Ascending aorta (tissue), 2 donors: ENCODE data around the gene SRRM2. TPM values are rescaled to one million over a fixed set of nuclear protein-coding genes. Genes with fewer than 3 reads are reported as not detected.
A peak's percentile ranks its signal among the peaks of the same experiment; 100 is the strongest.
"Not testable (repeated sequence)": the region's sequence is repeated elsewhere in the genome, so short reads cannot be mapped to it uniquely, and the experiment has no call there.

Source experiments
- DNase-seq, 2 donors: peaks; one replicate each; pipeline ENCODE4 v3.0.0-alpha.2; 2019; ENCODE audit warnings: low spot score in 2 of 2
- H3K27ac ChIP-seq, 2 donors: fragments of 200-600 bp; sonication (generic); one replicate each; pipeline ENCODE4 v1.5.1; 2016 to 2017; ENCODE audit warnings: mild to moderate bottlenecking in 1 of 2
- H3K27me3 ChIP-seq: fragments of 200-600 bp; sonication (generic); one replicate; pipeline ENCODE4 v1.5.1; 2017
- H3K36me3 ChIP-seq, 2 donors: fragments of 200-600 bp; sonication (generic); one replicate each; pipeline ENCODE4 v1.5.1; 2016
- H3K4me1 ChIP-seq, 2 donors: fragments of 200-600 bp; sonication (generic); one replicate each; pipeline ENCODE4 v1.5.1; 2016 to 2017; ENCODE audit warnings: mild to moderate bottlenecking in 1 of 2
- H3K4me3 ChIP-seq, 2 donors: fragments of 200-600 bp; sonication (generic); one replicate each; pipeline ENCODE4 v1.5.1; 2016 to 2017; ENCODE audit warnings: mild to moderate bottlenecking in 1 of 2
- H3K9me3 ChIP-seq, 2 donors: fragments of 200-600 bp; sonication (generic); one replicate each; pipeline ENCODE4 v1.5.1; 2016
- CTCF ChIP-seq, 3 experiments: fragments of 200-600 bp in 2 of 3; fragments of 450-650 bp in 1 of 3; sonication (generic) in 2 of 3; IDR thresholded peaks; one replicate each; pipeline ENCODE4 v1.5.1; 2016 to 2019; ENCODE audit warnings: antibody characterized with exemption in 3 of 3, mild to moderate bottlenecking in 1 of 3, moderate library complexity in 1 of 3
- intact Hi-C: fragments of 100-400 bp; cut with DNase I; formaldehyde crosslinking; loops from one replicate; pipeline ENCODE4 v1.15.1; 2023
- total RNA-seq: library from RNA; depleted of rRNA; stranded (reverse); fragments of >200 nt; gene quantifications from one replicate; pipeline ENCODE4 v1.1.0, GENCODE V29; 2016

The SRRM2 gene
- total RNA-seq, 1 donor from 2014 or later: 359 TPM

- H3K9me3 ChIP-seq: no peaks in the 10 kb centered on the region
- H3K27me3 ChIP-seq: no peaks in the 10 kb centered on the region
- H3K4me1 ChIP-seq: peaks cover 0 to 8% of the 10 kb centered on the region in 2 donors
- intact Hi-C loops: loop anchor here (1.0 to 2.0 kb wide), 4 partner anchors 31 to 147 kb away; partner anchors contain the start of genes ELOB, KCTD5 and SRRM2
- H3K27ac ChIP-seq: peak overlapping the region; percentile 57 to 75
- no peaks in the 10 kb centered on the region for H3K36me3 ChIP-seq
- DNase-seq: peak; percentile 20 to 91
- TF ChIP-seq CTCF (IDR thresholded peaks at IDR 0.05): peak; percentile 54 to 67 (median 56)
- H3K4me3 ChIP-seq: peak overlapping the region; percentile 79 to 80
Observed at GRCh38 chr16:2720719-2721633, 31.5 kb upstream of the SRRM2 start.

DNA sequence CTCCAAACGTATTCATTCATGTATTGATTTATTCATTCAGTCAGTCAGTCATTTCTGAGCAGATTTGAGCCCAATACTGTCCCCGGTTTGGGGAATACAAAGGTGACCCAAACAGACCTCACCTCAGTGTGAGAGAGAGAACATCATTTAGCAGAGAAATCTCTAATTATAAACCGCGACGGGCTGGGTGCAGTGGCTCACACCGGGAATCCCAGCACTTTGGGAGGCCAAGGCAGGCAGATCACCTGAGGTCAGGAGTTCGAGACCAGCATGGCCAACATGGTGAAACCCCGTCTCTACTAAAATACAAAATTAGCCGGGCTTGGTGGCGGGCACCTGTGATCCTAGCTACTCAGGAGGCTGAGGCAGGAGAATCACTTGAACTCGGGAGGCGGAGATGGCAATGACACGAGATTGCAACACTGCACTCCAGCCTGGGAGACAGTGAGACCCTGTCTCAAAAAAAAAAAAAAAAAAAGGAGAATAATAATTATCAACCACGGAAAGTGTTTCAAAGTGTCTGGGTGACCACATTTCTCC lies 30.7 kb upstream of the SRRM2 start:
- not testable (repeated sequence) for H3K9me3 ChIP-seq, H3K4me1 ChIP-seq, DNase-seq, H3K27me3 ChIP-seq, H3K36me3 ChIP-seq
- Histone ChIP-seq H3K4me3 (peak overlapping the region; percentile 79 to 80), H3K27ac (peak overlapping the region in 1 of 2 donors; percentile 57)
- intact Hi-C loops: loop anchor here (1.0 to 2.0 kb wide), 4 partner anchors 31 to 147 kb away; partner anchors contain the start of genes ELOB, KCTD5 and SRRM2

DNA sequence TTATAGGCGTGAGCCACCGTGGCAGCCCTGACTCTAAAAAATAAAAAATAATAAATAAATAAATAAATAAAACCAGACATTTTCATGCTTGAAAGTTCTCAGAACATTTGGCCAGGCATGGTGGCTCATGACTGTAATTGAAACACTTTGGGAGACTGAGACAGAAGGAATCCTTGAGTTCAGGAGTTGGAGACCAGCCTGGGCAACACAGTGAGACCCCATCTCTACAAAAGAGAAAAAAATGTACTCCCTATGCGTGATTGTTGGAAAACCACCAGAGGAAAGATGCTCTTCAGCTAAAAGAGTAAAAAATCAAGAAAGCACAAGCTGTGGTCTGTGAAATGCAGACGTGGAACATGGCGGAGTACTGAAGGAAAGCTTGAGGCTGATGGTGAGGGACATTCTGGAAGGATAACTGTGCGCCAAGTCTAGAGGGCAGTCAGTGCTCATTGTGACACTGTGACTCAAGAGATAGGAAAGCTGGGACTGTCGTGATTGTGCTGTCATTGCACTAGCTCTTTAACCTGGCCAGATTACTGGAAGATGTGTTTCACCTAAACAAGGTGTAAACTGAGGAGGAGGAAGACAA lies 28.3 kb upstream of the SRRM2 start:
- intact Hi-C loops: no loop called here
- DNase-seq: no peak
- Histone ChIP-seq H3K4me1 (peaks cover 0 to 8% of the 10 kb centered on the region in 2 donors), H3K4me3 (no peak overlapping the region), H3K27me3 (no peaks in the 10 kb centered on the region), H3K36me3 (no peaks in the 10 kb centered on the region), H3K9me3 (no peaks in the 10 kb centered on the region), H3K27ac (no peak overlapping the region)
- TF ChIP-seq CTCF (IDR thresholded peaks at IDR 0.05): no peak

- TF ChIP-seq CTCF (IDR thresholded peaks at IDR 0.05): no peak
- Histone ChIP-seq H3K4me3 (no peak overlapping the region), H3K27me3 (no peaks in the 10 kb centered on the region), H3K9me3 (no peaks in the 10 kb centered on the region), H3K36me3 (no peaks in the 10 kb centered on the region), H3K4me1 (peaks cover 0 to 8% of the 10 kb centered on the region in 2 donors), H3K27ac (no peak overlapping the region)
- DNase-seq: no peak
- intact Hi-C loops: no loop called here
Observed at GRCh38 chr16:2724816-2725348, 27.6 kb upstream of the SRRM2 start.

DNA sequence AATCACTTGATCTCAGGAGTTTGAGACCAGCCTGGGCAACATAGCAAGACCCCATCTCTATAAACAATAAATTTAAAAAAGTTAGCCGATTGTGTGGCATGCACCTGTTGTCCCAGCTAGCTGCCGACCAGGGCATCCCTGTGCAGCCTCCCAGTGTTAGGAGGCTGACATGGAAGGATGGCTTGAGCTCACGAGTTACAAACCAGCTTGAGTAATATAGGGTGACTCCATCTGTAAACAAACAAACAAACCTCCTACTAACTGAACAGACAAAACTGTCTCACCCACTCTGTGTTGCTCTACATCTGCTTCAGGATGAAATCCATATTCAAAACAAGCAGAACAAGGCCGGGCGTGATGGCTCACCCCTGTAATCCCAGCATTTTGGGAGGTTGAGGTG lies 25.5 kb upstream of the SRRM2 start:
- Histone ChIP-seq H3K9me3 (no peaks in the 10 kb centered on the region), H3K27me3 (no peaks in the 10 kb centered on the region), H3K27ac (no peak overlapping the region), H3K36me3 (no peaks in the 10 kb centered on the region), H3K4me3 (no peak overlapping the region), H3K4me1 (no peaks in the 10 kb centered on the region)
- TF ChIP-seq CTCF (IDR thresholded peaks at IDR 0.05): no peak
- intact Hi-C loops: no loop called here
- no peak for DNase-seq
